Activated B cell treated with CpG ODN at 0.5 μM for 24 hours (primary cell): ENCODE results near the gene PZP. TPM values are rescaled to one million over a fixed set of nuclear protein-coding genes. Genes with fewer than 3 reads are reported as not detected.
A peak's percentile ranks its signal among the peaks of the same experiment; 100 is the strongest.
"Not testable (repeated sequence)": the region's sequence is repeated elsewhere in the genome, so short reads cannot be mapped to it uniquely, and the experiment has no call there.

Experiments used
- ATAC-seq: fragments of 200-7000 bp; cut with Tn5 transposase; one replicate; pipeline ENCODE4 v1.10.0; 2021; ENCODE audit warnings: low read depth, mild to moderate bottlenecking, moderate library complexity
- CTCF ChIA-PET: fragments of 350-600 bp; sonication (Branson Sonifier 250); formaldehyde crosslinking; loops from one replicate; lab custom pipeline; 2021; ENCODE audit warnings: antibody characterized with exemption; lab: Charles Lee
- POLR2A ChIA-PET: fragments of 350-600 bp; sonication (Branson Sonifier 250); formaldehyde crosslinking; loops from one replicate; lab custom pipeline; 2021; ENCODE audit warnings: antibody characterized with exemption; lab: Charles Lee
- DNase-seq: peaks from one replicate; pipeline ENCODE4 v3.0.0; 2022
- H3K27ac Mint-ChIP-seq: one replicate; pipeline ENCODE4 v1.8.0; 2020; ENCODE audit warnings: mixed read lengths
- H3K27me3 Mint-ChIP-seq: one replicate; pipeline ENCODE4 v1.8.0; 2021; ENCODE audit warnings: mixed read lengths
- H3K36me3 Mint-ChIP-seq: one replicate; pipeline ENCODE4 v1.8.0; 2021; ENCODE audit warnings: low read depth, mixed read lengths
- H3K4me1 Mint-ChIP-seq: one replicate; pipeline ENCODE4 v1.8.0; 2021; ENCODE audit warnings: mixed read lengths
- H3K4me3 Mint-ChIP-seq: one replicate; pipeline ENCODE4 v1.8.0; 2020; ENCODE audit warnings: mild to moderate bottlenecking, mixed read lengths
- H3K9me3 Mint-ChIP-seq: one replicate; pipeline ENCODE4 v1.8.0; 2020; ENCODE audit warnings: mixed read lengths
- intact Hi-C: fragments of 100-400 bp; cut with micrococcal nuclease; formaldehyde crosslinking; loops from one replicate; pipeline ENCODE4 v1.15.1; 2024
- total RNA-seq: library from RNA; stranded (reverse); gene quantifications from 2 replicates; pipeline ENCODE4 v1.2.3, GENCODE V29; 2022
- TF ChIP-seq, protein P1 (sequence below): fragments of 200-600 bp; IDR thresholded peaks from one replicate; pipeline ENCODE4 v1.8.0; 2022; ENCODE audit warnings: antibody characterized with exemption, mild to moderate bottlenecking

PZP gene
- total RNA-seq, 1 donor from 2014 or later = not detected

DNA sequence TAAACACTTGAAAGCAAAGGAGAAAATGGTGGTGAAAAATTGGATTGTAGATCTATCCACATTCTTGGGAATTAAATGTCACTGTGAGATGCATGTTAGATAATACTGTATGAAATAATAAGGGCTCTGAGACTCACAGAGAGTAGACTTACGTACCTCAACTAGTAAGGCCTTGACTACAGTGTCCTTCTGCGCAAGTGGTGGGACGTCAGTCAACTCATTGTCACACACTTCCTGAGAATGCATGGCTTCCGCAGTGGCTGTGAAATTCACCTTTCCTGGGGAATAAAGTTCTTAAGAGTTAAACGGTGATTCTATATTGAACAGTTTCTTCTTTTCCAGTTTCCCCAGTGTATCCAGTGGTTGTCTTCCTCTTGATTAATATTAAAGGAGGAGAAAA is 32.6 kb upstream of the PZP start:
- H3K9me3 Mint-ChIP-seq = no peaks in the 10 kb centered on the region
- CTCF ChIA-PET = no interaction called here
- H3K4me3 Mint-ChIP-seq = peak overlapping the region; percentile 89
- ATAC-seq = no peak
- intact Hi-C loops = no loop called here
- H3K4me1 Mint-ChIP-seq = peaks cover 12% of the 10 kb centered on the region
- H3K27ac Mint-ChIP-seq = no peak overlapping the region
- DNase-seq = no peak
- peaks cover 2% of the 10 kb centered on the region for H3K27me3 Mint-ChIP-seq
- POLR2A ChIA-PET = no interaction called here
- H3K36me3 Mint-ChIP-seq = peaks cover 3% of the 10 kb centered on the region
- TF ChIP-seq, protein P1, sequence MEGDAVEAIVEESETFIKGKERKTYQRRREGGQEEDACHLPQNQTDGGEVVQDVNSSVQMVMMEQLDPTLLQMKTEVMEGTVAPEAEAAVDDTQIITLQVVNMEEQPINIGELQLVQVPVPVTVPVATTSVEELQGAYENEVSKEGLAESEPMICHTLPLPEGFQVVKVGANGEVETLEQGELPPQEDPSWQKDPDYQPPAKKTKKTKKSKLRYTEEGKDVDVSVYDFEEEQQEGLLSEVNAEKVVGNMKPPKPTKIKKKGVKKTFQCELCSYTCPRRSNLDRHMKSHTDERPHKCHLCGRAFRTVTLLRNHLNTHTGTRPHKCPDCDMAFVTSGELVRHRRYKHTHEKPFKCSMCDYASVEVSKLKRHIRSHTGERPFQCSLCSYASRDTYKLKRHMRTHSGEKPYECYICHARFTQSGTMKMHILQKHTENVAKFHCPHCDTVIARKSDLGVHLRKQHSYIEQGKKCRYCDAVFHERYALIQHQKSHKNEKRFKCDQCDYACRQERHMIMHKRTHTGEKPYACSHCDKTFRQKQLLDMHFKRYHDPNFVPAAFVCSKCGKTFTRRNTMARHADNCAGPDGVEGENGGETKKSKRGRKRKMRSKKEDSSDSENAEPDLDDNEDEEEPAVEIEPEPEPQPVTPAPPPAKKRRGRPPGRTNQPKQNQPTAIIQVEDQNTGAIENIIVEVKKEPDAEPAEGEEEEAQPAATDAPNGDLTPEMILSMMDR = no peak

DNA sequence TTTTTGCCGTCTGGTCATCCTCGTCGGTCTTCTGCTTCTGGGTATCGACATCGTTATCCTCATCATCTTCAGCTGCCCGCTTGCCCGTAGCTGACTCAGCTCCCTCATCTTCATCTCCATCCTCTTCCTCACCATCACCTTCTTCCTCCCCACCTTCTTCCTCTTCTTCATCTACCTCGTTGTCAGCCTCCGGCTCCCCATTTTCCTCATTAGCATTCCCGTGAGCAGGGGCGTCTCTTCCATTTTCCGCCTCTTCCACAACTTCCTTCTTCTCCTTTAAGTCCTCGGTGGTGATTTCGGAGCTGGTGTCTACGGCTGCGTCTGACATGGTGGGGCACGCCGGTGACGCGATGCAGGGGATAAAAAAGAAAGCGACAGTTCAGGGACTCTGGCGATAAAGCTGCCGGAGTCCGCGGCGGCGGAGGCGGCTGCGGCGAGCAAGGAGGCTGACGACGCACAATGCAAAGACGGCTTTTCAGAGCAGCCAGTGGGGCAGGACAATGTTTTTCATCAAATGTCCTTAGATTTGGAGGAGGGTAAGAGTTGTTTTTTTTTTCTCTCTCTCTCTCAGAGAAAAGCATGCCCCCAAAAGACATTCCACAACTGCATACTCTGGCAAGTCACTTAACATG is 31.9 kb upstream of the PZP start:
- POLR2A ChIA-PET, intact Hi-C loops, DNase-seq: not testable (repeated sequence)

DNA sequence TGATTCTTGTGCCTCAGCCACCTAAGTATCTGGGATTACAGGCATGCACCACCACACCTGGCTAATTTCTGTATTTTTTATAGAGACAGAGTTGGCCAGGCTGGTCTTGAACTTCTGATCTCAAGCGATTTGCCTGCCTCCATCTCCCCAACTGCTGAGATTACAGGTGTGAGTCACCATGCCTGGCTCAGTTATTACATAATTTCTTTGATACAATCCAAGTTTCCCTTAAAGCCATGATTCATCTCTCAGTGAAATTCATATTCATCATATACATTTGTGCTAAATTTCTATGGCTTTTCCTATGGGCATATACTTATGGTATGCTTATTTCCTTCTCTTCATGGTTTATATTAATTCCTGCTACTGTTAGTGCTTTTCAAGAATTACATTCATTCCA is 29.1 kb upstream of the PZP start:
- CTCF ChIA-PET = no interaction called here
- Mint-ChIP-seq H3K27ac (no peak overlapping the region), H3K9me3 (no peaks in the 10 kb centered on the region), H3K4me1 (peaks cover 12% of the 10 kb centered on the region), H3K27me3 (peaks cover 15% of the 10 kb centered on the region), H3K4me3 (no peak overlapping the region), H3K36me3 (peaks cover 3% of the 10 kb centered on the region)
- intact Hi-C loops = no loop called here
- no peak for ATAC-seq
- DNase-seq = no peak
- POLR2A ChIA-PET = no interaction called here
- TF ChIP-seq, protein P1 = no peak

More for the DNA sequence above, 31.9 kb upstream of the PZP start:
- H3K27me3 Mint-ChIP-seq, H3K36me3 Mint-ChIP-seq, CTCF ChIA-PET, H3K9me3 Mint-ChIP-seq: not testable (repeated sequence)
- Mint-ChIP-seq H3K27ac (peak overlapping the region; percentile 77), H3K4me1 (peaks cover 12% of the 10 kb centered on the region), H3K4me3 (peak overlapping the region; percentile 89)
- ATAC-seq = peak; percentile 31

DNA sequence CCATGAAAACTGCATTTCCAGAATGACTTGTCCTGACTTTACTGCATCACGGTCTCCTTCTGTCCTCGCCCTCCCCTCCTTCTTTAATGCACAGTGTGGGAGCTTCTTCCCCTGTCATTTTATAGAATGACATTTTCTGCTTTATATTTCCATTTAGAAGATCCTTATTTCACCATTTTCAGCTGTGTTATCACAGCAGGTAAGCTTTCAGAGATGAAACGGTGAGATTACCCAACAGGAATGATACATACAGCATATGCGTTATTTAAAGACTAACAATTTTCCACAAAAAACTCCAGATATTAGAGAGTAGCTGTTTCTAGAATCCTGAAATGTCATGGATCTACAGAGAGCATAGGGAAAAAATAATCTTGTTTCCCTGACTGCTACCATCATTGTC is 27.3 kb upstream of the PZP start:
- H3K27me3 Mint-ChIP-seq = peaks cover 23% of the 10 kb centered on the region
- ChIA-PET POLR2A (no interaction called here), CTCF (no interaction called here)
- no peak overlapping the region for H3K27ac Mint-ChIP-seq
- TF ChIP-seq, protein P1 = no peak
- intact Hi-C loops = no loop called here
- no peaks in the 10 kb centered on the region for H3K9me3 Mint-ChIP-seq
- ATAC-seq = no peak
- H3K4me1 Mint-ChIP-seq = peaks cover 6% of the 10 kb centered on the region
- H3K36me3 Mint-ChIP-seq = peaks cover 3% of the 10 kb centered on the region
- DNase-seq = no peak
- H3K4me3 Mint-ChIP-seq = no peak overlapping the region

DNA sequence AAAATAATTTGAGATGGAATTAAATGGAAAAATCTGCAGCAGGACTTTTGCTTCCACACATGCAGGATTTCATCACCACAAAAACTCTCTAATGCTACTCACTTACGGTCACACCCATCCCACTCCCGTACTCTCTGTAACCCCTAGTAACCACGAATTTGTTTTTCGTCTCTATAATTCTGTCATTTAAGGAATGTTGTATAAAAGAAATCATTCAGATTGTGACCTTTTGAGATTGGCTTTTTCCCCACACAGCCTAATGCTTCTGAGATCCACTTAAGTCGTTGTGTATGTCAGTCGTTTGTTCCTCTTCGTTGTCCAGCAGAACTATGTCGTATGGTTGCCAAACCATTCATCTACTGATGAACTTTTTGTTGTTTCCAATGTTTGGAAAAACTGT is 19.8 kb upstream of the PZP start:
- Mint-ChIP-seq H3K36me3 (no peaks in the 10 kb centered on the region), H3K27ac (no peak overlapping the region), H3K4me3 (no peak overlapping the region), H3K27me3 (peaks cover 38% of the 10 kb centered on the region), H3K9me3 (peaks cover 2% of the 10 kb centered on the region), H3K4me1 (no peaks in the 10 kb centered on the region)
- ATAC-seq (no peak), DNase-seq (no peak)
- POLR2A ChIA-PET = no interaction called here
- CTCF ChIA-PET = no interaction called here
- TF ChIP-seq, protein P1 = no peak
- intact Hi-C loops = no loop called here

DNA sequence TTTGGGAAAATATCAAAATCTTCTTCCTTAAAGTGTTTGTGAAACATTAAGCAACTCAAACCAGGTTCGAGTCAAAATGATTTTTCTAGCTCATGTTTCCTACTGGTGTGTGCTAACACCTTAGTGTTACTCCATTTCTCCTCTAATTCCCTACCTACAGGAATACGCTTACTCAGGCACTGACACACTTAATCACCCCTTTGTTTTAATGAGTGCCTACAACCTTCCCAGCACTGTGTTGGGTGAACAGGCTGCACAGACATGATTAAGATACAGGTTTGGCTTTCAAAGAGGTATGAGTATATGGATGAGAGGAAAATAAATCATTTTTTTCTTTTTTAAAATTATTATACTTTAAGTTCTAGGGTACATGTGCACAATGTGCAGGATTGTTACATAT is 15.6 kb upstream of the PZP start:
- Mint-ChIP-seq H3K4me3 (no peak overlapping the region), H3K27me3 (peaks cover 26% of the 10 kb centered on the region), H3K36me3 (no peaks in the 10 kb centered on the region), H3K9me3 (peaks cover 2% of the 10 kb centered on the region), H3K27ac (no peak overlapping the region), H3K4me1 (no peaks in the 10 kb centered on the region)
- TF ChIP-seq, protein P1 = no peak
- ChIA-PET CTCF (no interaction called here), POLR2A (no interaction called here)
- ATAC-seq (no peak), DNase-seq (no peak)
- intact Hi-C loops = no loop called here
